GM21367 (cell line): ENCODE results near the gene PRSS58.

Source experiments
- ATAC-seq: cut with Tn5 transposase; IDR thresholded peaks from one replicate; pipeline ENCODE4 v1.9.1; 2021; ENCODE audit not compliant: unreplicated experiment

PRSS58 gene

GRCh38 chr7:142228537-142229104, 29.2 kb downstream of the PRSS58 start:
- no peak for ATAC-seq
